ENCODE data around the gene DIS3. TPM values are rescaled to one million over a fixed set of nuclear protein-coding genes. Genes with fewer than 3 reads are reported as not detected.

The DIS3 gene
- total RNA-seq, 4 donors from 2014 or later: 23.6 to 30.8 (median 28.1) TPM

DNA sequence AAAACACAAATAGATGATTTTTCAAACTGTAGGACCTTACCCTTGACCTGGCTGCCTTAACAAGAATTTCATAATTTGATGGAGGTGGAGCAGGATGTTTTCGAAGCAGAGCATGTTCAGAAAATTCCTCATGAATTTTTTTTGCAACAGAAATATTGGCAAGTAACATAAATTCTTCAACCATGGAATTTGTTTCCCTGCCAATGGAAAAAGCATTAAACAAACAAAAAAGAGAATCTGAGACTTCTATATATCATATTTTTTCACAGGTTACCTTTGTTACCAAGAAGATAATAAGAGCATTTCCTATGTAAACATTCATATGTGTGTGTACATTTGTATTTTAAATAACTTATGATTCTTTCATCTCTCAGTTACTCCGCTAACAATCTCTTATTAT lies 18.3 kb downstream of the DIS3 start:
- TF ChIP-seq, protein P1, sequence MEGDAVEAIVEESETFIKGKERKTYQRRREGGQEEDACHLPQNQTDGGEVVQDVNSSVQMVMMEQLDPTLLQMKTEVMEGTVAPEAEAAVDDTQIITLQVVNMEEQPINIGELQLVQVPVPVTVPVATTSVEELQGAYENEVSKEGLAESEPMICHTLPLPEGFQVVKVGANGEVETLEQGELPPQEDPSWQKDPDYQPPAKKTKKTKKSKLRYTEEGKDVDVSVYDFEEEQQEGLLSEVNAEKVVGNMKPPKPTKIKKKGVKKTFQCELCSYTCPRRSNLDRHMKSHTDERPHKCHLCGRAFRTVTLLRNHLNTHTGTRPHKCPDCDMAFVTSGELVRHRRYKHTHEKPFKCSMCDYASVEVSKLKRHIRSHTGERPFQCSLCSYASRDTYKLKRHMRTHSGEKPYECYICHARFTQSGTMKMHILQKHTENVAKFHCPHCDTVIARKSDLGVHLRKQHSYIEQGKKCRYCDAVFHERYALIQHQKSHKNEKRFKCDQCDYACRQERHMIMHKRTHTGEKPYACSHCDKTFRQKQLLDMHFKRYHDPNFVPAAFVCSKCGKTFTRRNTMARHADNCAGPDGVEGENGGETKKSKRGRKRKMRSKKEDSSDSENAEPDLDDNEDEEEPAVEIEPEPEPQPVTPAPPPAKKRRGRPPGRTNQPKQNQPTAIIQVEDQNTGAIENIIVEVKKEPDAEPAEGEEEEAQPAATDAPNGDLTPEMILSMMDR (IDR thresholded peaks at IDR 0.05; ENCODE audit: low read depth): no peak

DNA sequence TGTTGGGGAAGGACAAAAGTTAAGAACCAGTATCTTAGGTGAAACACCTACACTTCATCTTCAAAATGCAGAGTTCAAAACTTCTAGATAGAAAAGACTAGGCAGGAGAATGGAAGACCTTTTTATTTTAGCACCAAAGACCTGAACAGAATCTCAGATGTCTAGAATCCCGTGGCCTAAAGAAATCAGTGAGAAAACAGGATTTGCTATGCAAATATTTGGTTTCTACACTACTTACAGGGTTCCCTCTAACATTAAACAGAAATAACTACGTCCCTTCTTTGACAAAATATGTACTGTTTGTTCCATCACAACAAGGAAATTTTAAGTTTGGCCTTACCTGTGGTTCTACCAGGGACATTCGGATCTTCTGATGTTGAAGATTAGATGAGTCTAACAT lies 21.5 kb downstream of the DIS3 start:
- TF ChIP-seq, protein P1 (IDR thresholded peaks at IDR 0.05; ENCODE audit: low read depth): no peak

DNA sequence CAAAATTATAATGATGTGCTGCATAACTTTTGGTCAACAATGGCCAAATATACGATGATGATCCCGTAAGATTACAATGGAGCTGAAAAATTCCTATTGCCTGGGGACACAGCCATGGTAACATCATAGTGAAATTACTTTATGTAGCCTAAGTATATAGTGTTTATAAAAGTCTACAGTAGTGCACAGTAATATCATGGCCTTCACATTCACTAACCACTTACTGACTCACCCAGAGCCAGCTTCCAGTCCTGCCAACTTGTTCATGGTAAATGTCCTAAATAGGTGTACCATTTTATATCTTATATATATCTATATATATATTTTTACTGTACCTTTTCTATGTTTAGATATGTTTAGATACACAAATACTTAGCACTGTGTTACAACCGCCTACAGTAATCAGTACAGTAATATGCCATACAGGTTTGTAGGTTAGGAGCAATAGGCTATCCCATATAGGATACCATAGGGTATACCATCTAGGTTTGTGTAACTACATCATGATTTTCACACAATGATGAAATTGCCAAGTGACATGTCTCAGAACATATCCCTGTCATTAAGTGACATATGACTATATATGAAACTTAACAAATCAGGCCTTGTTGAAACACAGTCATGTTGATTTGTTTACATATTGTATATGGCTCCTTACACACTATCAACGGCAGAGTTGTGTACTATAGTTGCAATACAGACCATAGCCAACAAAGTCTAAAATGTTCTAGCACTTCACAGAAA lies 23.7 kb downstream of the DIS3 start:
- TF ChIP-seq, protein P1 (IDR thresholded peaks at IDR 0.05; ENCODE audit: low read depth): no peak

DNA sequence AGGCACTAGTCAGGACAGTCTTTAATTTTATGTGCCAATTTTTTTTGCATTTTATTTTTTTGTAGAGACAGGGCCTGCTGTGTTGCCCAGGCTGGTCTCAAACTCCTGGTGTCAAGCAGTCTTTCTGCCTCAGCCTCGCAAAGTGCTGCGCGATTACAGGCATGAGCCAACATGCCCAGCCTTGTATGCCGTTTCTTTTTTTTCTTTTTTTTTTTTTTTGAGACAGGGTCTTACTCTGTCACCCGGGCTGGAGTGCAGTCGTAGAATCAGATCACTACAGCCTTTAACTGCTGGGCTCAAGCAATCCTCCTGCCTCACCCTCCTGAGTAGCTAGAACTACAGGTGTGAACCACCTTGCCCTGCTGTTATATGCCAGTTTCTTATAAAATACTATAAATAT lies 27.6 kb downstream of the DIS3 start:
- TF ChIP-seq, protein P1 (IDR thresholded peaks at IDR 0.05; ENCODE audit: low read depth): no peak

DNA sequence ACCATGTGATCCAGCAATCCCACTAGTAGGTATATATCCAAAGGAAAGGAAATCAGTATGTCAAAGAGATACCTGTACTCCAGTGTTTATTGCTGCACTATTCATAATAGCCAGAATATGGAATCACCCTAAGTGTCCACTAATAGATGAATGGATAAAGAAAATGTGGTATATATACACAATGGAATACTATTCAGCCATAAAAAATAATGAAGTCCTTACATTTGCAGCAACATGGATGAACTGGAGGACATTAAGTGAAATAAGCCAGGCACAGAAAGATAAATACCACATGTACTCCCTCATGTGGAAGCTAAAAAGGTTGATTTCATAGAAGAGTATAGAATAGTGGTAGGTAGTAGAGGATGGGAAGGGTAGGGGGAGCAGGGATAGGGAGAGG lies 30.5 kb downstream of the DIS3 start:
- TF ChIP-seq, protein P1 (IDR thresholded peaks at IDR 0.05; ENCODE audit: low read depth): no peak

DNA sequence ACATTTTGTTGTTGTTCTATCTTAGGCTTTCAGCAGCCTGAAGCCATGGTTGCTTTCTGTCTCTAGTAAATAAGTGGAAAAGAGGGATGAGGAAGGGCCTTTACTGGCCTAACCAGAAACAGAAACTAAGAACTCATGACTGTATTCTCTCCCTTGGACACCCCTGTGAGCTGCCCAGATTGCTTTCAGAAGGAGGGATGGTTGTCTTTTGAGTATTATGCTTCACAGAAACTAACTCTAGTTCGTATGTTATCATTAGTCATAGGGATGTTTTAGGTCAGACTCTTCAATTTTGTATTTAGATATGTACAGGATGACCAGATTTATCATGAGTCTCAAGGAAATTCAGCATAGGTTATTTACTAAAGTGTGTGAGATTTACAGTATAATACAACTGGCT lies 36.4 kb downstream of the DIS3 start:
- TF ChIP-seq, protein P1 (IDR thresholded peaks at IDR 0.05; ENCODE audit: low read depth): no peak

DNA sequence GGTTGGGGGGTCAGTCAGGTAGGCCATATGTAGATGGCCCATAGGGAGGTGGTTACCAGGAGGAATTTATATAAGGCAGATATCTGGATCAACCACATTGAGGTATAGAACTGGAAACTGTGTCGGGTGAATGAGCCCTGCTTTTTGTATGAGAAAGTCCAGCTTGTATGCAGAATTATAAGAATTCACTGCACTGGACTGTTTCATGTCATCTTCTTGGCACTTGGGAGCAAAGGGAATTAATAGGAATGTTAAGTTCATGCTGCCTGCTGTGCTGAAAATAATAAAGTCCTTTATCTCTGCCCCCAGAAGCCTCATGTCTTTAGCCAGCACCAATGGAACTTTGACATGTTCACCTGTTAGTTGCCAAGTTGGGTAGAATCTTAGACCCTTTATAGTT lies 41.7 kb downstream of the DIS3 start:
- TF ChIP-seq, protein P1 (IDR thresholded peaks at IDR 0.05; ENCODE audit: low read depth): no peak

Data from subcutaneous adipose tissue (tissue), 4 donors.